ENCODE results near the gene SERTAD3. TPM values are rescaled to one million over a fixed set of nuclear protein-coding genes. Genes with fewer than 3 reads are reported as not detected.
"Not testable (repeated sequence)": the region's sequence is repeated elsewhere in the genome, so short reads cannot be mapped to it uniquely, and the experiment has no call there.

Gene SERTAD3
- 28.2 TPM for total RNA-seq
- long read RNA-seq, transcript SERTAD3-201 (2 exons, 1,734 nt), result major isoform, 13 of 13 reads
- long read RNA-seq, partial matches to known transcripts, result 0 of 13 reads
- long read RNA-seq, other reads (novel, unspliced or antisense), result 0 of 13 reads

GRCh38 chr19:40444000-40444824, at the start of gene SERTAD3:
Gene SERTAD3 (minus strand): TSS chr19:40444335. CDS start chr19:40442080, 2,255 bp downstream.
- DNase-seq (ENCODE audit: missing footprints) (peak; percentile 99), ATAC-seq (peak; percentile 84)
- intact Hi-C loops (cut with DNase I), result loop anchor here (1.0 kb wide), 3 partner anchors 19 to 40 kb away; partner anchors contain the start of genes BLVRB and SERTAD1

- ATAC-seq (no peak), DNase-seq (ENCODE audit: missing footprints) (no peak)
- intact Hi-C loops (cut with DNase I), result no loop called here
Measured at GRCh38 chr19:40493778-40494177, 49.6 kb upstream of the SERTAD3 start.

- intact Hi-C loops (cut with DNase I), result no loop called here
- ATAC-seq (no peak), DNase-seq (ENCODE audit: missing footprints) (no peak)
Measured at GRCh38 chr19:40492274-40492673, 48.1 kb upstream of the SERTAD3 start.

DNA sequence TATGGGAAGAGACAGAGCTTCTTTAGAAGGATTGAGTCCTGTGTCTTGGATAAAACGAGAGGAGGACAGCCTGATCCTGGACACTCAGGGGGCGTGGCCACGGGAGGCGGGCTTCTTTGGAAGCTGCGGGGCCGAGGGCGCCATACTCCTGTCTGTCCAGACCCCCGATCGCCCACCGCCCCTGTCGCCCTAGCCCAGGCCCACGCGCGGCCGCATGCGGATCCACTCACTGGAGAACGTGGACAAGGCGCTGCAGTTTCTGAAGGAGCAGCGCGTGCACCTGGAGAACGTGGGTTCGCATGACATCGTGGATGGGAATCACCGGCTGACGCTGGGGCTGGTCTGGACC, 45.7 kb upstream of the SERTAD3 start:
- DNase-seq (ENCODE audit: missing footprints) (no peak), ATAC-seq (no peak)
- intact Hi-C loops (cut with DNase I), result no loop called here

GRCh38 chr19:40486017-40486416, 41.9 kb upstream of the SERTAD3 start:
- no peak for ATAC-seq
- intact Hi-C loops (cut with DNase I), result no loop called here
- DNase-seq (ENCODE audit: missing footprints), result no peak

DNA sequence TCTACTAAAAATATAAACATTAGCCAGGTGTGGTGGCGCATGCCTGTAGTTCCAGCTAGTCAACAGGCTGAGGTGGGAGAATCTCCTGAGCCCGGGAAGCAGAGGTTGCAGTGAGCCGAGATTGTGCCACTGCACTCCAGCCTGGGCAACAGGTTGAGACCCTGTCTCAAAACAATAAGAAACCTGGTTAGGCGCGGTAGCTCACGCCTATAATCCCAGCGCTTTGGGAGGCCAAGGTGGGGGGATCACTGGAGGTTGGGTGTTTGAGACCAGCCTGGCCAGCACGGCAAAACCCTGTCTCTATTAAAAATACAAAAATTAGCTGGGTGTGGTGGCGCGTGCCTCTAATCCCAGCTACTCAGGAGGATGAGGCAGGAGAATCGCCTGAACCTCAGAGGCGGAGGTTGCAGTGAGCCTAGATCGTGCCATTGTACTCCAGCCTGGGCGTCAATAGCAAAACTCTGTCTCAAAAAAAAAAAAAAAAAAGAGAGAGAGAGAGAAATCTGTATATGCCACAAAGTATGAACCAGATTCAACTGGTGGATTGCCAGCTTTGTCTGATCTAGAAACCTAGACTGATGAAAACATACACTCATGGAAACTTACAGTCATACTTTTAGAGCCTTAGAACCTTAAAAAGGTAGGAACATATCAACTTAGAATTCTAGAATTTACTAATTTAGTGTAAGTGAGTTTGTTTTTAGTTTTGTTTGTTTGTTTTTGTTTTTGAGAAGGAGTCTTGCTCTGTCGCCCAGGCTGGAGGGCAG, 31.9 kb upstream of the SERTAD3 start:
- intact Hi-C loops (cut with DNase I); DNase-seq (ENCODE audit: missing footprints); ATAC-seq: not testable (repeated sequence)

DNA sequence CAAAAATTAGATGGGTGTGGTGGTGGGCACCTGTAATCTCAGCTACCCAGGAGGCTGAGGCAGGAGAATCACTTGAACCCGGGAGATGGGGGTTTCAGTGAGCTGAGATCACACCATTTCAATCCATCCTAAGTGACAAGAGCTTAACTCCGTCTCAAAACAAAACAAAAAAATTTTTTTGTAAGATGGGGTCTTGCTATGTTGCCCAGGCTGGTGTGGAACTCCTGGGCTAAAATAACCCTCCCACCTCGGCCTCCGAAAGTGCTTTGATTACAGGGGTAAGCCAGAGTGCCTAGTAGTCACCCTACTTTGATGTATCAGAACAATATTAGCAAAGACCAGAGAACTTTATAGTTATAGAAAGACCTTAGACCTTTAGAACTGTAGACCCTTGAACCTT, 30.6 kb upstream of the SERTAD3 start:
- intact Hi-C loops (cut with DNase I), result no loop called here
- ATAC-seq, result no peak
- no peak for DNase-seq (ENCODE audit: missing footprints)

GRCh38 chr19:40472516-40472915, 28.4 kb upstream of the SERTAD3 start:
- no peak for ATAC-seq
- DNase-seq (ENCODE audit: missing footprints), result no peak
- intact Hi-C loops (cut with DNase I), result no loop called here

DNA sequence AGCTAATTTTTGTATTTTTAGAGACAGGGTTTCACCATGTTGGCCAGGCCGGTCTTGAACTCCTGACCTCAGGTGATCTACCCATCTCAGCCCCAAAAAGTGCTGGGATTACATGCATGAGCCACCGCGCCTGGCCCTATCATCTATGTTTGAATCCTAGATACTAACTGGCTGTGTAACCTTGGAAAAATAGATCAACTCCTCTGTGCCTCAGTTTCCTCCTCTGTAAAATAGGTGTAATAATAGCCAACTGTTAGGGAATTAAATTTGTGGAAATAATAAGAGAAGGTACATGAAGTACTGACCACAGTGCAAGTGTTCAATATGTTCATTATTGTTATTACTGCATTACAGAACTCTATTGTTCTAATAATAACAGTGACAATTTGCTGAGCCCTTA, 27.0 kb upstream of the SERTAD3 start:
- DNase-seq (ENCODE audit: missing footprints) (no peak), ATAC-seq (no peak)
- intact Hi-C loops (cut with DNase I), result no loop called here

GRCh38 chr19:40469011-40469410, 24.9 kb upstream of the SERTAD3 start:
- ATAC-seq, result no peak
- DNase-seq (ENCODE audit: missing footprints), result no peak
- intact Hi-C loops (cut with DNase I), result loop anchor here (5.0 kb wide), 2 partner anchors 67 to 128 kb away; no protein-coding TSS in a partner anchor

DNA sequence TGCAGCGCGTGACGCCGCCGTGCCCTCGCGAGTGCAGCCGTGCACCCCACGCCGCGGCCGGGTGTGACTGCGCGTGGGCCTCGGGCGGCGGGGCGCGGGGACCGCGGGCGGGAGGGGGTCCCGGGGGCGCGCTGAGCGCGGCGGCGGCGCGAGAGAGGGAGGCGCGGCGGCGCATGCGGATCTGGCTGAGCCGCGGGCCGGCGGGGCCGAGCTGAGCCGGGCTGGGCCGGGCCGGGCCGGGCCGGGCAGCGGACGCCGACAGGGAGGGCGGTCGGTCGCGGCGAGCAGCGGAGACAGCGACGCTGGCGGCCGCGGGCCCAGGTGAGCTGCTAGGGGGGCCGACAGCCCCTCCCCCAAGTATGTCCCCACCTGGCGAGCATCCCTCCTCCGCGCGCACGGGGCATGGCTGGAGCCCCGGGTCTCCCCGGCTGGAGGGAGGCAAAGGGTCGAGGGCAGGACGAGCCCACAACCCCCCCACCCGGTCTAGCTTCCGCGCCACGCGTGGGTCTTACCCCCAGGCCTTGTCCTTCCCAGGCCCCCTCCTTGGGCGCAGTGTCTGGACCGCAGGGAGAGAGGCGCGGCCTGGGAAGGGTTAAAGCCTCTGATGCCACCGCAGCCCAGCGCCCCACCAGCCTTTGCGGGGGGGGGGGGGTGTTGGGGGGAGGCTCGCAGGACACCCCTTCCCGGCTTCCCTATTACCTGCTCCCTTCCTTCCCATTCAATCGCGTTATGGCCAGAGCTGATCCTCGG, 23.0 kb upstream of the SERTAD3 start, which contains the start of gene SPTBN4:
Gene SPTBN4 (plus strand): TSS at position 17 of the 750 bp plus-strand sequence. CDS start 5,621 bp downstream, outside the sequence.
- peak; percentile 76 for DNase-seq (ENCODE audit: missing footprints)
- intact Hi-C loops (cut with DNase I), result loop anchor here (2.0 to 5.0 kb wide), 3 partner anchors 65 to 130 kb away; no protein-coding TSS in a partner anchor
- no peak for ATAC-seq

DNA sequence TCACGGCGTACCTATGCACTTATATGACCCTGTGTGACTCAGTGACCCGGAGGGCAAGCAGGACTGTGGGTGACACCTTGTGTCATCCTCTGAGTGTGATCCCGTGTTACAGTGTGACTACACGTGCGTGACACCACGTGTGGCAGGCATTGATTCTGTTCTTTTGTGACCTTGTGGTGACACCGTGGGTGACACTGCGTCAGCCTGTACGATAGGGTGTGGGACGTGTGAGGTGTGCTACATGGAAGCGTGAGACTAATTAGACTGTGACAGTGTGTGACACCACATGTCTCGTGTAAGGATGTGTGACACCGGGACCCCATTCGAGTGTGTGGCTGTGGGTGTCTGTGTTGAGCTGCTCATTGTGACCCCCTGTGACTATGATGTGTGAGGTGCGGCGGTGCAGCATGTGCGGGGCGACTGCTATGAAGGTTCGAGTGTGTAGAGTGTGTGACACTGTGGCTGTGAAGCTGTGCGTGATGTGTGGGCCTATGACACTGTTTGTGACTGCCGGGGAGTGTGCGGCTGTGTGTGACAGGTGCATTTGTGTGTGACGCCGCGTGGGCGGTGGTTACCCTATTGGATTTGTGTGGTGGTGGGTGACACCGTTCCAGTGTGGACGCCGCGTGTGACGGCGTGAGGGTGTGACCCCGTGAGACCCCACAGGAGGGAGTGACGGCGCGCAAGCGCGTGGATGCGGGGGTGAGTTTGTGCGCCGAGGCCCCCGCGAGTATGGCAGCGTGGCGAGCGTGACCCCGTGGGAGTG, 22.3 kb upstream of the SERTAD3 start:
- intact Hi-C loops (cut with DNase I), result loop anchor here (2.0 to 5.0 kb wide), 3 partner anchors 64 to 131 kb away; no protein-coding TSS in a partner anchor
- DNase-seq (ENCODE audit: missing footprints) (peak; percentile 82), ATAC-seq (no peak)

DNA sequence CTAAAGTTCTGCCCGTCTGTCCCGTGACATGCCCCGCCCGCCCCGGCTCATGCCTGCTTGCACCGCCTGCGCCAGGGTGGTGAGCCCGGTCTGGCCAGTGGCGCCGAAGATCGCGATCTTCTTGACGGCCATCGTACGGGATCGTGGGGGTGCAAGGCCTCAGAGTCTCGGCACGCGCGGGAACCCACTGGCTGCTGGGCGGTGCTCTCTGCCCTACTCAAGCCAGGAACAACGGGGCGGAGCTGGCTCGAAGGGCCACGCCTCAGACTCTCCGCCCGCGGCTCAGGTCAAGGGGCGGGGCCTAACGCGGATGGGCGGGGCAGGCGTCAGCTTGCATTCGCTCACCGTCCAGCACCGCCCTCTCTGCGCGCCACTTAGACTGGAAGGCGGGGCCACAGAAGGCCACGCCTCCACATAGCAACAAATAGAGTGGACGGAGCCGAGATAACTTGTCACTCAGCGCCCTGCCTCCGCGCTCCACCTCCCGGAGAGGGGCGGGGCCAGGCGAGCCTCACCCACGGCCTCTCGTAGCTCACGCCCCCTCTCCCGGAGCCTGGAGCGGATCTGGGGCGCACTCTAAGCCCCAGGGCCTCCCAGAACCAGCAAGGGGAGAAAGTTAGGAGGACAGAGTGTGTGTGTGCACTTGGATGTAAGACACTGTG, 21.6 kb upstream of the SERTAD3 start, which contains the start of gene BLVRB:
Gene BLVRB (minus strand): TSS at position 189 of the 662 bp plus-strand sequence. CDS start 57 bp downstream, at position 132.
- DNase-seq (ENCODE audit: missing footprints), result peak; percentile 100
- ATAC-seq, result peak; percentile 97
- intact Hi-C loops (cut with DNase I), result loop anchor here (1.0 to 5.0 kb wide), 4 partner anchors 21 to 132 kb away; partner anchors contain the start of gene SERTAD3

- ATAC-seq (peak; percentile 26), DNase-seq (ENCODE audit: missing footprints) (no peak)
- intact Hi-C loops (cut with DNase I), result loop anchor here (1.0 to 5.0 kb wide), 3 partner anchors 21 to 132 kb away; partner anchors contain the start of gene SERTAD3
Measured at GRCh38 chr19:40465025-40465556, 21.0 kb upstream of the SERTAD3 start.

DNA sequence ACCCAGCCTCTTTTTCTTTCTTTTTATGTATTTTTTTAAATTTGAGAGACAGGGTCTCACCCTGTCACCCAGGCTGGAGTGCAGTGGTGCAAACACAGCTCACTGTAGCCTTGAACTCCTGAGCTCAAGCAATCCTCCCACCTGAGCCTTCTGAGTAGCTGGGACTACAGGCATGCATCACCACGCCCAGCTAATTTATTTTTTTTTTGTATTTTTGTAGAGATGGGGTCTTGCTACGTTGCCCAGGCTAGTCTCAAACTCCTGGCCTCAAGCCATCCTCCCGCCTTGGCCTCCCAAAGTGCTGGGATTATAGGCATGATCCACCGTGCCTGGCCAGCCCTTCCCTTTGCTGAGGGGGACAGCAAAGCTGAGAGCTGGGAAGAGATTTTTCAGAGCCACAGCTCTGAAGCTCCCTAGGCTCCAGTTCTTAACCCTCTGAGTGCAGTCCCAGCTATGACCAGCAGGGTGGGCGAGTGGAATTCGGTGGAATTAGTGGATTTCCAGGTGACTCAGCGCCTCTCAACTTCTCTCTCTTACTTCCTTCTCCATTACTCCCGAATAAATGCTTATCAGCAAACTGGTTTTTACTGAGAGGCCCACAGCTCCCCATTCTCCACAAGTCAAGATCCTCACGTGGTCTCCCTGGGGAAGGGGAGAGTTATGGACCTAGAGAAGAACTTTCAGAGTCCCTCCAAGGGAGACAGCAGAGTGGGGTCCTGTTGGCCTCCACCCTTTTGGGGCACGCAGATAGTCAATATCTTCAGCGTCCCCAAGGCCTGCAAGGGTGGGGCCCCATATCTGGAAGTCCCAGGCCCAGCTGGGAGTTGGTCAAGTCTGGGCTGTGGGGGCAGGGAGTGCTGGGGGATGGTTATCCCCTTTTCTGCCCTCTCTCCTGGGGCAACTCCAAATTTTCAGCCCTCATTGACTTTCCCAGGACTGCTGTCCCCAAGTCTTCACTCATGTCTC, 20.2 kb upstream of the SERTAD3 start:
- intact Hi-C loops (cut with DNase I), result loop anchor here (1.0 to 5.0 kb wide), 3 partner anchors 20 to 133 kb away; partner anchors contain the start of gene SERTAD3
- ATAC-seq, result no peak
- peak; percentile 79 for DNase-seq (ENCODE audit: missing footprints)

Data from Right ventricle myocardium inferior (tissue), 1 donor.